SKM-1 (cell line): Measurements from ENCODE around the gene NCK1.
"Not testable (repeated sequence)": the region's sequence is repeated elsewhere in the genome, so short reads cannot be mapped to it uniquely, and the experiment has no call there.

ENCODE experiments used
- DNase-seq: peaks from one replicate; lab custom pipeline; 2025; ENCODE audit not compliant: unreplicated experiment; lab: John Stamatoyannopoulos, UW

Gene NCK1

DNA sequence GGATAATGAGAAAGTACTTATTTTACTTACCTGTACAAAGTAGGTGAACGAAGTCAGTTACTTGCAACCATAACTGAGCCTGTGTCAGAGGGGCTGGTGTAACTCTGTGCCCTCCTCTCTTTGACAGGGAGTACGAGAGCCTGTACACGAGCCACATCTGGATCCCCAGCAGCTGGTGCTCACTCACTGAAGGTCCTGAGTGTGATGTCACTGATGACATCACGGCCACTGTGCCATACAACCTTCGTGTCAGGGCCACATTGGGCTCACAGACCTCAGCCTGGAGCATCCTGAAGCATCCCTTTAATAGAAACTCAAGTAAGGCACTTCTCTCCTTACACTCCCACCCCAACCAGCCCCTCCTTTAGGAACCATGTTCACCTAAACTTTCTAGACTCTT lies 120.0 kb downstream of the NCK1 start:
- no peak for DNase-seq

DNA sequence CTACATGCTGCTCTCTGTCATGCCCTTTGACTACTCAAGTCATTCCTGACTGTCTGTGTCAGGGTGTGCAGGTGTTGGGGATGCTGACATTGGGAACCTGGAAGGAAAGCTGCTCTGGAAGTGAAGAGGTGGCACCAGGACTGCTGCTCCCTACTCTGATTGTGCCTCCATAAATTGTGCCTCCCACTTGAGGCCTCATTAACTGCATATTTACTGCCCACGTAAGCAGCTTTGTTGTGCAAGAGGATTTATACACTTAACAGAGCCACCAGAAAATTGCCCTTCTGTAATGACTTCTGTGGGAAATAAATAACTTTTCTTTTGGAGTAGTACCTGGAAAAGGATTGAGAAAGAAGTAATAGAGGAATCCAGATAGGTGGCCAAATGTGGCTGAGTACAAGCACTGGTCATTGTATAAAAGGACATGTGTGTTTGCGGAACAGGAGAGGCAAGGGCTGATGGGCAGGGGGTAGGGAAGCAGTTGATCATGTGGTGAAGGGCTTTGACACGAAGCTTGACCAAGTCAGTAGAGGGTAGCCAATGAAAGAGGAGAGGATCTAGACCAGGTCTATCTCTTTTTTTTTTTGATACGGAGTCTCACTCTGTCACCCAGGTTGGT lies 120.6 kb downstream of the NCK1 start:
- no peak for DNase-seq

DNA sequence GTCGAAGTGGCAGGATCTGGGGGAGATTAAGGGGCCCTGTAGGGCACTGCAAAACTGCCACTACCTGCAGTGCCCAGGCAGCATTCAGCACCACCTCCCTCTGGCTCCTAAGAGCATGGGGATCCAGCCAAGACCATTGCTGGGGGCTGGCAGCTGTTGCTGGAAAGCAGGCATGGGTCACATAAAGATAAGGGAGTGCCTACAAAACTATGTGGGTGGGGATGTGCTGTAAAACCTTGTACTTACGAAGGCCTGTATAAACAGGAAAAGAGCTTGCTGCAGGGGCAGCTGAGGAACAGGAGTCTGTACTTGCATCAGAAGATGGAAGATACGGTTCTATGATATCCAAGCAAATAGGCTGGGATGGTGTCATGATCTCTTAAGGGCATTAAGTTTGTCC lies 122.8 kb downstream of the NCK1 start:
- DNase-seq: no peak

- not testable (repeated sequence) for DNase-seq
Measured at GRCh38 chr3:136987398-136987980, 125.5 kb downstream of the NCK1 start.

DNA sequence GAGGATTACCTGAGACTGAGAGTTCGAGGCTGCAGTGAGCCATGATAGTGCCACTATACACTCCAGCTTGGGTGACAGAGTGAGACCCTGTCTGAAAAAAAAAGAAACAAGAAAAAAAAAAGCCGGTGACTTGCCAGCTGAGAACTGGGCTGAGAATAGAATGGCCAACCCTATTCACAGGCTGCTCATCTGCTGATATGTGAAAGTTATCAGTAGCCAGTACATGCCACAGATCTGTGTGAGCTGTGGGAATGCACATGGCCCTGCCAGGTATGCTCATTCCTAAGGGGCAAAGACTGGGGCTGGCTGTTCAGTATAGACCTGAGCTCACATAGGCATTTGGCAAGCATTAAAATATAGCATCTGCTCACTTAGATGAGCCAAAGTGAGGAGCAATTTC lies 126.6 kb downstream of the NCK1 start:
- no peak for DNase-seq

GRCh38 chr3:136989781-136990524 lies 127.9 kb downstream of the NCK1 start:
- DNase-seq: no peak

DNA sequence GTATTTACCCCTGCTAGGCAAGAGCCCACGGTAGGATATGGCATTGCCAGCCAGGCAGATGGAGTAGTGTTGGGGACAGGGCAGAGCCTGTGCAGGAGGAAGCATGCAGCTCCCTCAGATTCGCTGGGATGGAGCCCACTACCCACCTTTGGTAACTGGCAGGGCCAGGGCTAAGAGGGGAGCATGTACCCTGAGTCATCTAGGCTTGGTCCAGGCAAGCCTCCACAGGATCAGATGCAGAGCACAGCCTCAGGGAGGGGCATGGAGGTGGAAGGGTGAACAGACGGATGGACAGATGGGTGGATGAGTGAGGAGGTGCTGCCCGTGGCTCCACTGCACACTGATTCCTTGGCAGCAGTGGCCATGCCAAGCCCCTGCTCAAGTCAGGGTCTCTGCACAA lies 128.8 kb downstream of the NCK1 start:
- no peak for DNase-seq

- DNase-seq: no peak
Measured at GRCh38 chr3:136992115-136992514, 130.1 kb downstream of the NCK1 start.

GRCh38 chr3:136994772-136995516 lies 132.9 kb downstream of the NCK1 start:
- DNase-seq: no peak

- no peak for DNase-seq
Measured at GRCh38 chr3:136995652-136996051, 133.6 kb downstream of the NCK1 start.
